IMR-90 (cell line): Measurements from ENCODE around the gene EPO. TPM values are rescaled to one million over a fixed set of nuclear protein-coding genes. Genes with fewer than 3 reads are reported as not detected.
A peak's percentile ranks its signal among the peaks of the same experiment; 100 is the strongest.

Experiments
- ATAC-seq: fragments of 200-7000 bp; cut with Tn5 transposase; 2 replicates; pipeline ENCODE4 v1.9.1; 2020; ENCODE audit warnings: low read depth, mild to moderate bottlenecking, moderate library complexity
- BruUV-seq: library from RNA; stranded (reverse); fragments of 400-500 nt; replicated peaks from 2 replicates; lab custom pipeline; 2021; lab: Mats Ljungman, UMichigan
- CTCF ChIA-PET: fragments of 300-600 bp; formaldehyde crosslinking; extraction: SDS; loops from one replicate; lab custom pipeline; 2021; ENCODE audit warnings: antibody characterized with exemption; lab: Yijun Ruan, JAX
- POLR2A ChIA-PET: fragments of 300-600 bp; sonication (Branson Sonifier 250); formaldehyde crosslinking; loops from one replicate; lab custom pipeline; 2022; ENCODE audit warnings: antibody characterized with exemption; ENCODE audit not compliant: unreplicated experiment; lab: Charles Lee
- DNase-seq: peaks from one replicate; pipeline ENCODE4 v3.0.0; 2013
- H2AFZ ChIP-seq: replicated peaks from 2 replicates; pipeline ENCODE3; 2013; ENCODE audit warnings: low read length, mild to moderate bottlenecking; ENCODE audit not compliant: poor library complexity
- H2AK5ac ChIP-seq: 2 replicates; pipeline ENCODE4 v1.6.1; 2013; ENCODE audit warnings: low read depth, low read length, inconsistent platforms
- H2AK9ac ChIP-seq: replicated peaks from 2 replicates; pipeline ENCODE3; 2013; ENCODE audit warnings: mild to moderate bottlenecking, low read depth, low read length, moderate library complexity; ENCODE audit not compliant: poor library complexity
- H2BK120ac ChIP-seq: 2 replicates; pipeline ENCODE4 v1.6.1; 2013; ENCODE audit warnings: low read depth, low read length, inconsistent platforms
- H2BK15ac ChIP-seq: 3 replicates; pipeline ENCODE4 v1.6.1; 2013; ENCODE audit warnings: low read depth, low read length, inconsistent platforms
- H2BK20ac ChIP-seq: 2 replicates; pipeline ENCODE4 v1.6.1; 2013; ENCODE audit warnings: low read depth, mild to moderate bottlenecking, inconsistent platforms, low read length, moderate library complexity
- H2BK5ac ChIP-seq: 2 replicates; pipeline ENCODE4 v1.6.1; 2013; ENCODE audit warnings: mild to moderate bottlenecking, low read depth, low read length, inconsistent platforms; ENCODE audit not compliant: poor library complexity, severe bottlenecking
- H3K14ac ChIP-seq: replicated peaks from 2 replicates; pipeline ENCODE4 v1.6.1; 2013; ENCODE audit warnings: low read depth, low read length, inconsistent platforms
- H3K18ac ChIP-seq: 2 replicates; pipeline ENCODE4 v1.6.1; 2013; ENCODE audit warnings: low read depth, low read length, control low read depth
- H3K23ac ChIP-seq: 2 replicates; pipeline ENCODE4 v1.6.1; 2013; ENCODE audit warnings: low read depth, low read length, inconsistent platforms
- H3K27ac ChIP-seq: 2 replicates; pipeline ENCODE4 v1.5.1; 2013; ENCODE audit warnings: mild to moderate bottlenecking, control low read depth, low read length; ENCODE audit not compliant: insufficient read depth
- H3K27me3 ChIP-seq: 2 replicates; pipeline ENCODE4 v1.6.1; 2013; ENCODE audit warnings: low read length; ENCODE audit not compliant: control insufficient read depth, insufficient read depth
- H3K36me3 ChIP-seq: 2 replicates; pipeline ENCODE4 v1.6.1; 2013; ENCODE audit warnings: low read length, mixed read lengths; ENCODE audit not compliant: control insufficient read depth, insufficient read depth
- H3K4ac ChIP-seq: 2 replicates; pipeline ENCODE4 v1.6.1; 2013; ENCODE audit warnings: low read depth, low read length, inconsistent platforms
- H3K4me1 ChIP-seq: 2 replicates; pipeline ENCODE4 v1.6.1; 2013; ENCODE audit warnings: low read length, mixed read lengths; ENCODE audit not compliant: control insufficient read depth, insufficient read depth
- H3K4me2 ChIP-seq: 2 replicates; pipeline ENCODE4 v1.6.1; 2013; ENCODE audit warnings: low read depth, mild to moderate bottlenecking, control low read depth, low read length, moderate library complexity
- H3K4me3 ChIP-seq: 2 replicates; pipeline ENCODE4 v1.5.1; 2013; ENCODE audit warnings: low read depth, mild to moderate bottlenecking, control low read depth, low read length, moderate library complexity; ENCODE audit not compliant: insufficient read depth
- H3K56ac ChIP-seq: 2 replicates; pipeline ENCODE4 v1.6.1; 2013; ENCODE audit warnings: low read length, inconsistent platforms; ENCODE audit not compliant: insufficient read depth; ENCODE audit errors: extremely low read depth
- H3K79me1 ChIP-seq, 2 experiments: 2 replicates each; pipeline ENCODE4 v1.6.1; 2013; ENCODE audit warnings: low read length in 2 of 2, inconsistent platforms in 1 of 2, low read depth in 1 of 2
- H3K9ac ChIP-seq: 2 replicates; pipeline ENCODE4 v1.6.1; 2013; ENCODE audit warnings: low read depth, low read length, control low read depth
- H3K9me1 ChIP-seq: 2 replicates; pipeline ENCODE4 v1.6.1; 2013; ENCODE audit warnings: low read length, inconsistent platforms; ENCODE audit not compliant: insufficient read depth
- H3K9me3 ChIP-seq: 2 replicates; pipeline ENCODE4 v1.6.1; 2013; ENCODE audit warnings: low read length; ENCODE audit not compliant: control insufficient read depth, insufficient read depth
- H4K20me1 ChIP-seq: 2 replicates; pipeline ENCODE4 v1.6.1; 2013; ENCODE audit warnings: low read length, inconsistent platforms; ENCODE audit not compliant: insufficient read depth
- H4K5ac ChIP-seq: 2 replicates; pipeline ENCODE4 v1.6.1; 2013; ENCODE audit warnings: mild to moderate bottlenecking, low read depth, low read length, control low read depth
- H4K8ac ChIP-seq, 2 experiments: 2 replicates each; pipeline ENCODE4 v1.6.1; 2013; ENCODE audit warnings: low read depth in 2 of 2, low read length in 2 of 2, control low read depth in 1 of 2, inconsistent platforms in 1 of 2
- H4K91ac ChIP-seq: 2 replicates; pipeline ENCODE4 v1.6.1; 2013; ENCODE audit warnings: low read depth, low read length, inconsistent platforms; ENCODE audit not compliant: insufficient read depth
- BHLHE40 ChIP-seq: fragments of 150-350 bp; IDR thresholded peaks from 2 replicates; pipeline ENCODE4 v1.6.1; 2016; ENCODE audit warnings: mild to moderate bottlenecking, low read depth, low read length
- CEBPB ChIP-seq: IDR thresholded peaks from 2 replicates; pipeline ENCODE4 v1.6.1; 2012; ENCODE audit warnings: low read depth, low read length, improper control_type of control experiment
- CHD1 ChIP-seq: IDR thresholded peaks from 2 replicates; pipeline ENCODE4 v1.6.1; 2012; ENCODE audit warnings: low read depth, low read length, improper control_type of control experiment
- FOS ChIP-seq: fragments of 150-350 bp; IDR thresholded peaks from 2 replicates; pipeline ENCODE4 v1.6.1; 2016; ENCODE audit warnings: low read depth, low read length
- MAFK ChIP-seq: IDR thresholded peaks from 2 replicates; pipeline ENCODE4 v1.6.1; 2012; ENCODE audit warnings: low read depth, low read length, improper control_type of control experiment
- MAZ ChIP-seq: IDR thresholded peaks from 2 replicates; pipeline ENCODE4 v1.6.1; 2012; ENCODE audit warnings: low read depth, mild to moderate bottlenecking, low read length, improper control_type of control experiment, moderate library complexity, borderline replicate concordance
- MXI1 ChIP-seq: IDR thresholded peaks from 2 replicates; pipeline ENCODE4 v1.6.1; 2012; ENCODE audit warnings: low read depth, mild to moderate bottlenecking, low read length, moderate library complexity, borderline replicate concordance
- NFE2L2 ChIP-seq: fragments of 150-350 bp; IDR thresholded peaks from 2 replicates; pipeline ENCODE4 v1.6.1; 2016; ENCODE audit warnings: low read depth, mild to moderate bottlenecking, low read length
- POLR2A ChIP-seq: IDR thresholded peaks from 2 replicates; pipeline ENCODE4 v1.6.1; 2012; ENCODE audit warnings: mild to moderate bottlenecking, low read depth, low read length
- RCOR1 ChIP-seq: IDR thresholded peaks from 2 replicates; pipeline ENCODE4 v1.6.1; 2012; ENCODE audit warnings: mild to moderate bottlenecking, low read length, improper control_type of control experiment; ENCODE audit not compliant: insufficient replicate concordance
- RFX5 ChIP-seq: IDR thresholded peaks from 2 replicates; pipeline ENCODE4 v1.8.0; 2012; ENCODE audit warnings: low read depth, mild to moderate bottlenecking, low read length, moderate library complexity
- SMC3 ChIP-seq: fragments of 150-350 bp; IDR thresholded peaks from 2 replicates; pipeline ENCODE4 v1.6.1; 2016; ENCODE audit warnings: low read depth, mild to moderate bottlenecking, antibody characterized with exemption, low read length, moderate library complexity
- WGBS, 2 experiments: methylation state at CpG; one replicate each; pipeline versions ENCODE4 v1.1.5 to v1.1.7; 2013; ENCODE audit warnings: missing lambda C conversion rate in 2 of 2; ENCODE audit not compliant: insufficient read length in 1 of 2; ENCODE audit errors: extremely low coverage in 2 of 2; 5-methylcytosine and 5-hydroxymethylcytosine counted together
- dilution Hi-C: fragments of 300-500 bp; cut with HindIII; formaldehyde crosslinking; loops from one replicate; pipeline ENCODE4 v1.14.3; 2018; ENCODE audit warnings: low sequenced_read_pairs; ENCODE audit not compliant: unreplicated experiment
- in situ Hi-C: fragments of 300-500 bp; cut with MboI; formaldehyde crosslinking; loops from 3 replicates; pipeline ENCODE4 v1.14.3; 2019; ENCODE audit warnings: low sequenced_read_pairs, inconsistent platforms, mixed read lengths
- intact Hi-C: fragments of 100-400 bp; cut with micrococcal nuclease; formaldehyde crosslinking; loops from 2 replicates; pipeline ENCODE4 v1.10.0; 2022
- polyA plus RNA-seq, 3 experiments: library from polyadenylated mRNA; depleted of rRNA; stranded (reverse); fragments of >200 nt; gene quantifications; 2 replicates each; pipeline ENCODE4 v1.2.3, GENCODE V29; 2012; ENCODE audit warnings: low replicate concordance in 1 of 3
- total RNA-seq: library from RNA; depleted of rRNA; stranded (reverse); fragments of >200 nt; gene quantifications from 2 replicates; pipeline ENCODE4 v1.2.3, GENCODE V29; 2012
- TF ChIP-seq, protein P1 (sequence below): fragments of 150-350 bp; IDR thresholded peaks from 2 replicates; pipeline ENCODE4 v1.6.1; 2017; ENCODE audit warnings: mild to moderate bottlenecking, antibody characterized with exemption, low read length, low read depth
- TF ChIP-seq, protein P2 (sequence below): fragments of 150-350 bp; IDR thresholded peaks from 2 replicates; pipeline ENCODE4 v1.6.1; 2016; ENCODE audit warnings: low read depth, mild to moderate bottlenecking, low read length, moderate library complexity, borderline replicate concordance

The EPO gene
- total and polyA plus RNA-seq, 2 of the 4 experiments (the other 2 are of a cell fraction) = not detected

DNA sequence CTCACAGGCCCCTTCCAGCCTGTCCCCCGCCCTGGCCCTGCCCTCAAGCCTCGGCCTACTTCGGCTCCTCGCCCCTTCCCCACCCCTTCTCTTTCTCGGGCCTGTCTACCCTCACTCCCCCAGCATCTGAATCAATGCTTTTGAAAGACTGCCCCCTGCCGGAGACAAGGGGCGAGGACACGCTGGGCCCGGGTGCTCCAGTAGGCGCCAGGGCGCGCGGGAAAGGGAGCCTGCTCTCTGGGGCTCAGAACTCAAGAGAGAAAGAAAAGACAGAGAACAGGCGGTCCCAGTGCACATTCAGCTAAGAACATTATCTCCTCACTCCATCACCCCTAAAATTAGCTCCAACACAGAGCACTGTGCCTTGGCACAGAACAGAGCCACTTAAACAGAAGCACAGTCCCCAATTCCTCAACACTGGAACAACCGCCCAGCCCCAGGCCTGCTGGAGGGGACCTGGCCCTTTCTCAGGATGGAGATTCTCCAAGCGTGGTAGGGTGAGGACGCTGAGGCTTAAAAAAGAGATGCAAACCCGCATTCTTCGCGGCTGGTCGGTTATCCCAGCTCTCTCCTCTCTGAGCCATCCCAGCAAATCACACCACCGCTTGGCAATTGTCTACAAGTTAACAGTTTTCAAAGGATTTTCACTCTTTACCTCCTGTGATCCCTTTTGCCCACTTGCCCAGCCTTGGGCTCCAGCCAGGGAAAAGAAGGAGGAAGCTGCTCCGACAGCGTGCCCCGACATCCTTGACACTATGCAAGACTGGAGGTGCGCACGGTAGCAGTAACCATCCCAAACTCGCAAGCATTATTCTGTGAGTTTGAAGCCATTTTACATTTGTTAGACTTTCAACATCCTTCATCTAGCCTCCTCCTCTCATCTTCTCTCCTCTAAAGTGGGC lies 28.3 kb upstream of the EPO start (continued):
- TF ChIP-seq MXI1 = no peak
- TF ChIP-seq, protein P1, sequence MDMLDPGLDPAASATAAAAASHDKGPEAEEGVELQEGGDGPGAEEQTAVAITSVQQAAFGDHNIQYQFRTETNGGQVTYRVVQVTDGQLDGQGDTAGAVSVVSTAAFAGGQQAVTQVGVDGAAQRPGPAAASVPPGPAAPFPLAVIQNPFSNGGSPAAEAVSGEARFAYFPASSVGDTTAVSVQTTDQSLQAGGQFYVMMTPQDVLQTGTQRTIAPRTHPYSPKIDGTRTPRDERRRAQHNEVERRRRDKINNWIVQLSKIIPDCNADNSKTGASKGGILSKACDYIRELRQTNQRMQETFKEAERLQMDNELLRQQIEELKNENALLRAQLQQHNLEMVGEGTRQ = no peak

DNA sequence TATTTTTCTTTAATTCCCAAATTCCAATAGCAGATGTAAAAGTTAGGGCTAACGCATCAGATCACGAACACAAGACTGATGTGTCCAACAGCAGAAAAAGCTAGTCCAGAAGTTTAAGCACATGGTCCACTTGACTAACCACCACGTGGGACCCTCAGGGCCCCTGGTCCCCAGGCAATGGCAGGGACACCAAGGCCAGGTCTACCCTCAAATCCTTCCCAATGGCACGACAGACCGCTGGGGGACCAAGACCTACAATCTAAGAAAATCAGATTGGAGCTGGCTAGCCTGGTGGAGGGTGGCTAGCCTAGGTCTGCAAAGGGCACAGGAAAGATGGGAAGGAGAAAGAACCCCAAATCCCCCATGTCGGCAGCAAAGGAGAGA lies 27.7 kb upstream of the EPO start:
- H3K79me1 ChIP-seq = peaks cover 29 to 55% of the 10 kb centered on the region in 2 experiments
- ChIA-PET POLR2A (interaction anchor here (1.0 to 1.7 kb wide), 2 partner anchors 12 to 90 kb away, joined by 4 to 5 read pairs; no protein-coding TSS in a partner anchor), CTCF (interaction anchor here (0.6 to 1.7 kb wide), 7 partner anchors 8 to 394 kb away, joined by 3 to 7 read pairs (median 4); partner anchors contain the start of genes MOSPD3 and POP7)
- H3K23ac ChIP-seq = peak overlapping the region; percentile 90
- no peak overlapping the region for H2AK9ac ChIP-seq
- no peak overlapping the region for H3K56ac ChIP-seq
- peaks cover 54% of the 10 kb centered on the region for H4K20me1 ChIP-seq
- H2AK5ac ChIP-seq = no peak overlapping the region
- ATAC-seq (no peak), DNase-seq (no peak)
- H2BK20ac ChIP-seq = no peak overlapping the region
- H3K9ac ChIP-seq = peak overlapping the region; percentile 87
- peak overlapping the region; percentile 70 for H3K4me2 ChIP-seq
- H3K9me3 ChIP-seq = no peaks in the 10 kb centered on the region
- H3K14ac ChIP-seq = peak overlapping the region; percentile 83; the same call in 1 of the 2 replicates
- peak overlapping the region; percentile 56 for H3K4me3 ChIP-seq
- in situ Hi-C loops = loop anchor here (10.0 kb wide), 1 partner anchor 228 kb away; the partner anchor contains the start of gene SPACDR
- dilution Hi-C loops = no loop called here
- H2BK15ac ChIP-seq = no peak overlapping the region
- peaks cover 20% of the 10 kb centered on the region for H3K4me1 ChIP-seq
- H4K8ac ChIP-seq = no peak overlapping the region
- peaks cover 15% of the 10 kb centered on the region for H3K36me3 ChIP-seq
- H3K27me3 ChIP-seq = no peaks in the 10 kb centered on the region
- 0 out of 2 replicates have a peak overlapping the region, but pooled peaks have one; percentile 21 for H3K27ac ChIP-seq
- H2BK5ac ChIP-seq = no peak overlapping the region
- no peak overlapping the region for H2BK120ac ChIP-seq
- no peak overlapping the region for H2AFZ ChIP-seq
- H4K91ac ChIP-seq = no peak overlapping the region
- intact Hi-C loops = loop anchor here (5.0 kb wide), 1 partner anchor 90 kb away; the partner anchor contains the start of gene PCOLCE
- H3K18ac ChIP-seq = no peak overlapping the region
- WGBS, 2 experiments = no CpG with 5 or more reads among the region's 6 CpGs
- no peak overlapping the region for H4K5ac ChIP-seq
- H3K4ac ChIP-seq = no peak overlapping the region; the same call in 1 of the 2 replicates
- no peaks in the 10 kb centered on the region for H3K9me1 ChIP-seq
- no TSS peak for BruUV-seq
- no peak for TF ChIP-seq POLR2A
- TF ChIP-seq MXI1 = no peak
- TF ChIP-seq FOS = no peak
- TF ChIP-seq SMC3 = no peak
- TF ChIP-seq, protein P2, sequence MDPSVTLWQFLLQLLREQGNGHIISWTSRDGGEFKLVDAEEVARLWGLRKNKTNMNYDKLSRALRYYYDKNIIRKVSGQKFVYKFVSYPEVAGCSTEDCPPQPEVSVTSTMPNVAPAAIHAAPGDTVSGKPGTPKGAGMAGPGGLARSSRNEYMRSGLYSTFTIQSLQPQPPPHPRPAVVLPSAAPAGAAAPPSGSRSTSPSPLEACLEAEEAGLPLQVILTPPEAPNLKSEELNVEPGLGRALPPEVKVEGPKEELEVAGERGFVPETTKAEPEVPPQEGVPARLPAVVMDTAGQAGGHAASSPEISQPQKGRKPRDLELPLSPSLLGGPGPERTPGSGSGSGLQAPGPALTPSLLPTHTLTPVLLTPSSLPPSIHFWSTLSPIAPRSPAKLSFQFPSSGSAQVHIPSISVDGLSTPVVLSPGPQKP = no peak
- TF ChIP-seq CEBPB = no peak
- no peak for TF ChIP-seq MAFK
- TF ChIP-seq RFX5 = no peak
- TF ChIP-seq CHD1 = no peak
- no peak for TF ChIP-seq RCOR1
- no peak for TF ChIP-seq NFE2L2
- no peak for TF ChIP-seq BHLHE40
- TF ChIP-seq MAZ = no peak
